Omental fat pad (tissue), 4 donors: ENCODE measurements around the gene CD74. TPM values are rescaled to one million over a fixed set of nuclear protein-coding genes. Genes with fewer than 3 reads are reported as not detected.
A peak's percentile ranks its signal among the peaks of the same experiment; 100 is the strongest.

ENCODE experiments used
- ATAC-seq: fragments of 150-250 bp; one replicate; pipeline ENCODE4 v1.9.1; 2016; ENCODE audit warnings: mild to moderate bottlenecking, moderate library complexity; ENCODE audit not compliant: low FRiP score
- DNase-seq: peaks from one replicate; pipeline ENCODE4 v3.0.0-alpha.2; 2019; ENCODE audit warnings: low spot score
- total RNA-seq, 4 donors: library from RNA; depleted of rRNA; stranded (reverse); fragments of >200 nt; gene quantifications; one replicate each; pipeline ENCODE4 v1.1.0, GENCODE V29; 2016
- TF ChIP-seq, protein P1 (sequence below), 3 donors: fragments of 450-650 bp; IDR thresholded peaks; one replicate each; pipeline ENCODE4 v1.5.1; 2016 to 2017; ENCODE audit warnings: antibody characterized with exemption in 3 of 3, mild to moderate bottlenecking in 3 of 3, moderate library complexity in 2 of 3

CD74 gene
- total RNA-seq, 4 donors from 2014 or later = 188 to 705 (median 639) TPM

DNA sequence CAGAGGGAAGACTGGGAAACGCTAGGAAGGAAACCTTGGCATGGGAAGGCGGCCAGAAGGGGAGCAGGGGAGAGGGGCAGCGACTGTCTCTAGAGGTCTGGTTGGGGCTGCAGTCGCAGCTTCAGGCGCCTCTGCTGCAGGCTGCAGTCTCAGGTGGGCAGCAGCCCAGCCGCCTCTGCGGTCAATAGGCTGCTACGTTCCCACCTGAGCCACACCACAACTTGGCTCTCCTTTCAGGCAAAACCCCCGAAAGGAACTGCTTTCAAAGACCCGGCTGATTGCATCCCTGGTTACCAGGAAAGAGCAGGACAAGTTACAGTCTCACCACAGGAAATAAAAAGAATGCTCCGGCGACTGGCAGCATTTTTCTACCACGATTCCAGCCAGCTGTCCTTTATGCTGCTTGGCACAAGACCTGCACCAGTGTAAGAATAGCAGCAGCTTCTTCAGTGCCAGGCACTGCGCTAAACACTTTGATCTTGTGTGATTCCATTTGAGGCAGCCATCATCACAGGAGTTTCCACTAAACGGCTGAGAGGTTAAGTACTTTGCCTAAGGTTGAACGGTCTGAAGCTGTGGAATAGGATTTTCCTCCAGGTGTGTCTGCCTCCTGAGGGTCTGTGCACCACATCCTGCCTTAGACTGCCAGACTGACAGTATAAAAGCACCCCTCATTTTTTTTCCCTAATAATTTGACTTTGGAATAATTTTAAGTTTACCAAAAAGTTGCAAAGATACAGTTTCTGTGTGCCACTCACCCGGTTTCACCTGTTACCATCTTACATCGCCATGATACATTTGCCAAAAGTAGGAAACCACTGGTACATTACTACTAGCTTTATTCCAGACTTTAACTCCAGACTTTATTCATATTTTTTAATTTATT lies 29.3 kb upstream of the CD74 start:
- DNase-seq (no peak), ATAC-seq (no peak)
- TF ChIP-seq, protein P1, sequence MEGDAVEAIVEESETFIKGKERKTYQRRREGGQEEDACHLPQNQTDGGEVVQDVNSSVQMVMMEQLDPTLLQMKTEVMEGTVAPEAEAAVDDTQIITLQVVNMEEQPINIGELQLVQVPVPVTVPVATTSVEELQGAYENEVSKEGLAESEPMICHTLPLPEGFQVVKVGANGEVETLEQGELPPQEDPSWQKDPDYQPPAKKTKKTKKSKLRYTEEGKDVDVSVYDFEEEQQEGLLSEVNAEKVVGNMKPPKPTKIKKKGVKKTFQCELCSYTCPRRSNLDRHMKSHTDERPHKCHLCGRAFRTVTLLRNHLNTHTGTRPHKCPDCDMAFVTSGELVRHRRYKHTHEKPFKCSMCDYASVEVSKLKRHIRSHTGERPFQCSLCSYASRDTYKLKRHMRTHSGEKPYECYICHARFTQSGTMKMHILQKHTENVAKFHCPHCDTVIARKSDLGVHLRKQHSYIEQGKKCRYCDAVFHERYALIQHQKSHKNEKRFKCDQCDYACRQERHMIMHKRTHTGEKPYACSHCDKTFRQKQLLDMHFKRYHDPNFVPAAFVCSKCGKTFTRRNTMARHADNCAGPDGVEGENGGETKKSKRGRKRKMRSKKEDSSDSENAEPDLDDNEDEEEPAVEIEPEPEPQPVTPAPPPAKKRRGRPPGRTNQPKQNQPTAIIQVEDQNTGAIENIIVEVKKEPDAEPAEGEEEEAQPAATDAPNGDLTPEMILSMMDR (IDR thresholded peaks at IDR 0.05) = no peak

DNA sequence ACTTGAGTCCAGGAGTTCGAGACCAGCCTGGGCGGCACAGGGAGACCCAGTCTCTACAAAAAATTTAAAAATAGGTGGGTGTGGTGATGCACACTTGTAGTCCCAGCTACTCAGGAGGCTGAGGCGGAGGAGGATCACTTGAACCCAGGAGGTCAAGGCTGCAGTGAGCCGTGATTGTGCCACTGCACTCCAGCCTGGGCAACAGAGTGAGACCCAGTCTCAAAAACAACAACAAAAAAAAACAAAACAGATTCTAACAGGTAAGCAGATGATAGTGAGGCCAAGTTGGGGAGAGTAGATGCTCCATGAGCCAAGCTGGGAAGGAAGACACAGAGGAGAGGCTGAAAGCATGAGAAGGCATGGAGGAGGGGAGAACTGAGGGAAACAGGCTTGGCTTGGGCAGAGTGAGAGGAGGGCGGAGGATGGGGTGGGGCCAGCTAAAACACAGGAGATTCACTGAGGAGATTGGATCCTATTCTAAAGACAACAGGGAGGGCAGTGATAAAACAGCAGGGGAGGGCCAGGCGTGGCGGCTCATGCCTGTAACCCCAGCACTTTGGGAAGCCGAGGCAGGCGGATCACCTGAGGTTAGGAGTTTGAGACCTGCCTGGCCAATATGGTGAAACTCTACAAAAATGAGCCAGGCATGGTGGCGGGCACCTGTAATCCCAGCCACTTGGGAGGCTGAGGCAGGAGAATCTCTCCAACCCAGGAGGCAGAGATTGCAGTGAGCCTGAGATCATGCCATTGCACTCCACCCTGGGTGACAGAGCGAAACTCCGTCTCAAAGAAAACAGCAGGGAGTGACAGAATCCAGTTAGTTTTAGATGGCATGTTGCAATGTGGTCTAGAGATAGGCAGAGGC lies 28.5 kb upstream of the CD74 start:
- ATAC-seq (peak; percentile 12), DNase-seq (no peak)
- TF ChIP-seq, protein P1 (IDR thresholded peaks at IDR 0.05) = no peak

DNA sequence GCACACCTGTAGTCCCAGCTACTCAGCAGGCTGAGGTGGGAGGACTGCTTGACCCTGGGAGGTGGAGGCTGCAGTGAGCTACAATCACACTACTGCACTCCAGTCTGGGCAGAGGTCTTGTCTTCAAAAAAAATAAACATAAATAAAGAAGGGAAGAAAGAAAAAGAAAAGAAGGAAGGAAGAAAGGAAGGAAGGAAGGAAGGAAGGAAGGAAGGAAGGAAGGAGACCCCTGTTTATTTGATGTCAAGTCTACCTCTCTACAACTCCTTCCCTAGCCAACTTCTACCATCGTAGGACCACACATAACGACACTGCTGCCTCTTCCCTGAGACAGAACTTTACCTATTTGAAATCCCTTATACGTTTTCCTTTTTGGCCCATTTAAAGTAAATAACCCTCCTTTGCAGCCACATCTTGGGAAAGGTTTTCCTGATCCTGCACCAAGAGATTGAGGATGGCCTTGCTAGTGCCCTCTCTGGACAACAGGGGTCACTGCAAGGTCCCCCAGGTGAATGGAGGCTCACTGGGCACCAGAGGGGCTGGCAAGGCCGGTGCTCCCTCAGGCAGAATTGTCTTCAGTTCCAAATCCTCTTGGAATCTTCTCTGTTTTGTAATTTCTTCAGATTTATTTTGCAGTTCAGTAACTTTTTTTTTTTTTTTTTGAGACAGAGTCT lies 26.3 kb upstream of the CD74 start:
- ATAC-seq = no peak
- TF ChIP-seq, protein P1 (IDR thresholded peaks at IDR 0.05) = no peak
- no peak for DNase-seq

DNA sequence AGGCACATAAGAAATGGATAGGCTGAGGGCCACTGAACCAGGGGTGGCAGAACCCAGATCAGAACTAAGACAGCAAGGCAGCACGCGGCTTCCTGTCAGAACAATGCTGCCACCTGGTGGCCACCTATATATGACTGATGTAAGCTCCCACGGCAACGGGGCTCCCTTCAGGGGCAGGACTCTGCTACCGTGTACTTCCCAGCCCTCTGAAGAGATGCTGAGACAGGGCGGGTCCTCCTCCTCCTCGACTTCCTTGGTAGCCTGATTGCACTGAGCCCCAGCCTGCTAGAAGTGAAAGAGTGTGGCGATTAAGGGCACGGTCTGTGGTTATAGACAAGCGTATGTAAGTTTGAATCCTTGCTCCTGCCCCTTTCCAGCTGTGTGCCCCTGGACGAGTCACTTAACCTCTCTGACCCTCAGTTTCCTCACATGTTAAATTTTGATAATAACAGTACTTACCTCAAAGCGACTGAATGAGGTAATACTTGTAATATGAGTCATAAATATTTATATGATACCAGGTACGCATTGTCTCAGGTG lies 23.5 kb upstream of the CD74 start:
- DNase-seq (peak; percentile 100), ATAC-seq (peak; percentile 85)
- TF ChIP-seq, protein P1 (IDR thresholded peaks at IDR 0.05) = peak in 2 of 3 donors; percentile 41 to 85

DNA sequence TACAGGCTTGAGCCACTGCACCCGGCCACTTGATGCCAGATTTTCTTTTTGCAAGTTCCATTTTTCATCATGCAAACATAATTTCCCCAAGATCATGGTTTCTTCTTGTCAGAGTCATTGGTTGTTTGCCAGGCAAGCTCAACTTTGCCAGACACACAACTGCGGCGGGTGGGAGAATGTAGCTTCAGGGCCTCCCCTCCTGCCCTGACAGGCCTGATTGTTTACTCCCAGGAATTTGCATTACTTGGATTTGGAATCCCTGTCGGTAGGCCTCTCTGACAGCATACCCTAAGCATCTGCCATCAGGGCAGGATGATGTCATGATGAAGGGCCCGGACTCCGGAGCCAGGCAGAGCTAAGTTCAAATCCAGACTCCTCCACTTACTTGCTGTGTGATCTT lies 21.8 kb upstream of the CD74 start:
- TF ChIP-seq, protein P1 (IDR thresholded peaks at IDR 0.05) = no peak
- DNase-seq (no peak), ATAC-seq (no peak)

DNA sequence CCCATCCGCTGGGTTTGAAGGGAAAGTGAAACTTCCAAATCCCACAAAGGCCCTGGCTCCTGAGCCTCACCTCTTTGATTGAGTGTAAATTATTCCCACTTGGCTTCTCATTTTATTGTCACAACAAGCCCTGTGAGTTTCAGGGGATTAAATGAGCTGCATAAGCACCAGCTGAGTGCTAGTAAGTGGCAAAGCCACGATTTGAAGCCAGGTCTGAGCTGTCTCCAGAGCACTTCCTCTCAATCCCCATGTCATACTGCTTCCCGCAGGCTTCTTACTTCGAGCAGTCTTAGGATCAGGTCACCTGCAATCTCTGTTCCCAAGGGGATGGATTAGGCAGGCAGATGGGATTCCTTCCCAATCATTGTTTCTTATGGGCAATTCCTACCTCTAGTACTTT lies 18.9 kb upstream of the CD74 start:
- TF ChIP-seq, protein P1 (IDR thresholded peaks at IDR 0.05) = no peak
- no peak for DNase-seq
- no peak for ATAC-seq
